Ovary (tissue), 9 donors: ENCODE results near the gene FAM120B. TPM values are rescaled to one million over a fixed set of nuclear protein-coding genes. Genes with fewer than 3 reads are reported as not detected.
"Not testable (repeated sequence)": the region's sequence is repeated elsewhere in the genome, so short reads cannot be mapped to it uniquely, and the experiment has no call there.

Source experiments
- DNase-seq, 5 donors: peaks; one replicate each; pipeline ENCODE4 v3.0.0-alpha.2; 2019 to 2020
- H3K27ac ChIP-seq, 2 donors: fragments of 200-600 bp; one replicate each; pipeline versions ENCODE4 v1.5.1 to v1.8.0; 2019 to 2022
- H3K27me3 ChIP-seq: fragments of 200-600 bp; one replicate; pipeline ENCODE4 v1.8.0; 2022
- H3K36me3 ChIP-seq: fragments of 200-600 bp; sonication (generic); one replicate; pipeline ENCODE4 v1.5.1; 2019
- H3K4me1 ChIP-seq: one replicate; pipeline ENCODE4 v1.8.1; 2013; ENCODE audit warnings: mild to moderate bottlenecking, moderate library complexity; ENCODE audit not compliant: insufficient read depth
- H3K4me3 ChIP-seq: fragments of 200-600 bp; sonication (generic); one replicate; pipeline ENCODE4 v1.5.1; 2017
- H3K9me3 ChIP-seq, 2 donors: fragments of 200-600 bp in 1 of 2; sonication (generic) in 1 of 2; one replicate each; pipeline versions ENCODE4 v1.5.1 to v1.8.1; 2013 to 2019; ENCODE audit warnings: mild to moderate bottlenecking in 1 of 2, moderate library complexity in 1 of 2
- EP300 ChIP-seq: sonication (generic); formaldehyde crosslinking; IDR thresholded peaks from one replicate; pipeline ENCODE4 v1.6.1; 2017; ENCODE audit warnings: antibody characterized with exemption
- POLR2A ChIP-seq: fragments of 450-650 bp; IDR thresholded peaks from one replicate; pipeline ENCODE4 v1.6.1; 2017; ENCODE audit warnings: antibody characterized with exemption, mild to moderate bottlenecking, moderate library complexity
- WGBS, 3 donors: extraction: QIAGEN DNeasy Blood & Tissue Kit in 1 of 3; methylation state at CpG; one replicate each; pipeline versions ENCODE4 v1.1.5 to v1.1.7; 2013 to 2017; 5-methylcytosine and 5-hydroxymethylcytosine counted together
- intact Hi-C, 4 donors: fragments of 100-400 bp; cut with DNase I; formaldehyde crosslinking; loops; one replicate each; pipeline versions ENCODE4 v1.11.0 to v1.15.1; 2022 to 2023
- polyA plus RNA-seq, 2 donors: library from polyadenylated mRNA; stranded (reverse); fragments of 200-250 nt in 1 of 2; fragments of 350-450 nt in 1 of 2; fragmentation: Illumina TruSeq in 1 of 2; extraction: RNeasy Lipid Tissue Mini Kit (QIAGEN cat#74804) in 1 of 2; gene quantifications; one replicate each; pipeline ENCODE4 v1.2.3, GENCODE V29; 2013 to 2014
- total RNA-seq, 7 donors: library from RNA; depleted of rRNA in 2 of 7; stranded (reverse); fragments of >200 nt in 2 of 7; fragmentation: NEBNext Ultra II Directional in 3 of 7; extraction: Animal tissue kit (Norgen Biotek cat#: 25700) in 3 of 7; gene quantifications; one replicate each; pipeline versions ENCODE4 v1.1.0 to v1.2.4, GENCODE V29; 2016 to 2023
- TF ChIP-seq, protein P1 (sequence below), 3 donors: fragments of 450-650 bp in 2 of 3; fragments of 200-600 bp in 1 of 3; IDR thresholded peaks; one replicate each; pipeline versions ENCODE4 v1.5.1 to v1.8.0; 2016 to 2022; ENCODE audit warnings: antibody characterized with exemption in 3 of 3, mild to moderate bottlenecking in 1 of 3
- donor health status: DM: no; HTN: no; CAD: no; lungs with moderate emphysema.
- donor health status: DM: no; HTN: no; CAD: no.
- donor health status: Bipolar disorder and iron deficiency.
- donor health status: DM: yes; HTN: yes; CAD: no.
- donor health status: DM: no; HTN: no; CAD: no.
- donor health status: DM: yes; HTN: yes; CAD: no.

Gene FAM120B
- total and polyA plus RNA-seq, 9 donors = 10.6 to 39.3 (median 28.4) TPM

DNA sequence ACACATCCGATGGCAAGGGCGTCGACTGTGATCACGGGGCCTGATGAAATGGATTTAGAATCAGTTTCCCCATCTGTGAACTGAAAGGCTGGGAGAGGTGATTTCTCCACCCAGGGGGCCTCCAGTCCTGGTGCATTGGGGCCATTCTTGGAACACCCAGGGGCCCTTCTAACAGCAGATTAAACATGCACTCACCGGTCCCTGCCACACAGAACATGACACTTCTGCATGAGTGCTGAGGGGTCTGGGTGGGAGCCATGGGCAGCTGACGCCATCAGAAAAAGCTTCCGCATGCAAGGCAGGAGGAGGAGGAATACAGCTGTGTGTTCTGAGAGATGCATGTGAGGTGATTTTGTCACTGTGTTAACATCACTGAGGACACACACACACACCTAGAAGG lies 42.5 kb upstream of the FAM120B start:
- Histone ChIP-seq H3K36me3 (no peaks in the 10 kb centered on the region), H3K27me3 (no peaks in the 10 kb centered on the region), H3K4me3 (no peak overlapping the region), H3K4me1 (no peaks in the 10 kb centered on the region), H3K27ac (no peak overlapping the region), H3K9me3 (no peaks in the 10 kb centered on the region)
- DNase-seq = no peak
- WGBS, 3 donors = 92 to 93% (median 93%) methylated on average over 7 of the region's 7 CpGs
- intact Hi-C loops = no loop called here
- TF ChIP-seq, protein P1, sequence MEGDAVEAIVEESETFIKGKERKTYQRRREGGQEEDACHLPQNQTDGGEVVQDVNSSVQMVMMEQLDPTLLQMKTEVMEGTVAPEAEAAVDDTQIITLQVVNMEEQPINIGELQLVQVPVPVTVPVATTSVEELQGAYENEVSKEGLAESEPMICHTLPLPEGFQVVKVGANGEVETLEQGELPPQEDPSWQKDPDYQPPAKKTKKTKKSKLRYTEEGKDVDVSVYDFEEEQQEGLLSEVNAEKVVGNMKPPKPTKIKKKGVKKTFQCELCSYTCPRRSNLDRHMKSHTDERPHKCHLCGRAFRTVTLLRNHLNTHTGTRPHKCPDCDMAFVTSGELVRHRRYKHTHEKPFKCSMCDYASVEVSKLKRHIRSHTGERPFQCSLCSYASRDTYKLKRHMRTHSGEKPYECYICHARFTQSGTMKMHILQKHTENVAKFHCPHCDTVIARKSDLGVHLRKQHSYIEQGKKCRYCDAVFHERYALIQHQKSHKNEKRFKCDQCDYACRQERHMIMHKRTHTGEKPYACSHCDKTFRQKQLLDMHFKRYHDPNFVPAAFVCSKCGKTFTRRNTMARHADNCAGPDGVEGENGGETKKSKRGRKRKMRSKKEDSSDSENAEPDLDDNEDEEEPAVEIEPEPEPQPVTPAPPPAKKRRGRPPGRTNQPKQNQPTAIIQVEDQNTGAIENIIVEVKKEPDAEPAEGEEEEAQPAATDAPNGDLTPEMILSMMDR (IDR thresholded peaks at IDR 0.05) = no peak
- TF ChIP-seq EP300 = no peak
- TF ChIP-seq POLR2A = no peak

- H3K4me1 ChIP-seq, H3K27me3 ChIP-seq, intact Hi-C loops, DNase-seq, H3K36me3 ChIP-seq, H3K9me3 ChIP-seq, H3K4me3 ChIP-seq, H3K27ac ChIP-seq: not testable (repeated sequence)
- WGBS, 3 donors = 89 to 92% (median 92%) methylated on average over 9 to 12 of the region's 12 CpGs
These were observed 41.9 kb upstream of the FAM120B start for GRCh38 chr6:170264644-170265043.

DNA sequence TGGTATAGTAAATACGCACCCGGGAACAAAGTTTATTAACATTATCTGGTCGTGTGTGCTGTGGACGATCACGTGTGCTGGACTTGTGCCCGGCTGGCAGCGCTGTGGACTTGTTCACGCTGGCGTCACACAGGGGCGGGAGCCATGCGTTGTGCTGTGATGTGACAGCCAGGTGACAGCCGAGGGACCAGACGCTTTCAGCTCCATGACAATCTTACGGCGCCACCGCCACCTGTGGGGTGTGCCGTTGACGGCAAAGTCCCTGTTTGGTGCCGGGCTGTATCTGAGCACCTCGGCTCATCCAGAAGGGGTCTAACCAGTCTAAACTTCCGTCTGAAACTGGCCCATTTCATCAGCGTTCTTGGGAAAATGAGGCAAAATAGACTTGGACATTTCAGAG lies 40.9 kb upstream of the FAM120B start:
- 82 to 88% (median 84%) methylated on average over 22 of the region's 22 CpGs for WGBS, 3 donors
- intact Hi-C loops = no loop called here
- H3K9me3 ChIP-seq = no peaks in the 10 kb centered on the region
- no peak overlapping the region for H3K4me3 ChIP-seq
- H3K4me1 ChIP-seq = no peaks in the 10 kb centered on the region
- TF ChIP-seq, protein P1 (IDR thresholded peaks at IDR 0.05) = no peak
- TF ChIP-seq POLR2A = no peak
- no peak for TF ChIP-seq EP300
- no peak for DNase-seq
- H3K36me3 ChIP-seq = no peaks in the 10 kb centered on the region
- no peaks in the 10 kb centered on the region for H3K27me3 ChIP-seq
- no peak overlapping the region for H3K27ac ChIP-seq

DNA sequence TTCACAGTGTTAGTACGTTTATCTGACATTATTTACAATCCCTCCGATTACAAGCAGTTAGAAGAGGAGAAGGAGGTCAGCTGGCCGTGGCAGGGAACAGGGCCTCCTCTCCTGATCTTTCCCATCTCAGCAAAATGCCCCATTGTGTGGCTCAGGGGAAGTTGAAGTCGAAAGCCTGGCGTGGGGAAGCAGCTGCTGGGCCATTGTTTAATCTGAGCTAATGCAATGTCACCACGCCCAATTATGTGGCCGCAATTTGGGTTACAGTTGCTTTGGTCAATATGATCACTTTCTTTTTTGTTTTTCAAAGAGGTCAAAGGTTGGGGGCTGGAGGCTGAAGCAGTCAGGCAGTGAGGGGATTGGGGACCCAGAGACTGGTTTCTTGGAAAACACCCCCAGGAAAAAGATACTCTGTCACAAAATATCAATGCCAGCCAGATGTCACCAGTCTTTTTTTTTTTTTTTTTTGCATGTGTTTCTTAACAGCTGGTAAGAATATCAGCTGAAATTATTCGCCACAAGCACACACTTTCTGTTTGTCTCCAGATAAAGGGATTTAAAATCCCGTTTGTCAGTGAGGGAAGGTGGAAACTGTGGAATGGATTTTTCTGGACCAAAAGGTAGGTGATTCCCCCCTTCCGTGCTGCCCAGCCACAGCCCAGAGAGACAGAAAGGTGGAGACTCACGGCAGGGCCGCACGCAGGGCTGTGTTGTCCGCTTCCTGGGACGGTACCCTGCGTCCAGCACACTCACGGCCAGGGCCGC lies 40.3 kb upstream of the FAM120B start:
- Histone ChIP-seq H3K4me1 (no peaks in the 10 kb centered on the region), H3K4me3 (no peak overlapping the region), H3K36me3 (no peaks in the 10 kb centered on the region), H3K27ac (no peak overlapping the region), H3K27me3 (no peaks in the 10 kb centered on the region), H3K9me3 (no peaks in the 10 kb centered on the region)
- intact Hi-C loops = no loop called here
- WGBS, 3 donors = 69 to 73% (median 72%) methylated on average over 15 to 18 of the region's 18 CpGs
- no peak for TF ChIP-seq EP300
- TF ChIP-seq, protein P1 (IDR thresholded peaks at IDR 0.05) = no peak
- no peak for TF ChIP-seq POLR2A
- no peak for DNase-seq

DNA sequence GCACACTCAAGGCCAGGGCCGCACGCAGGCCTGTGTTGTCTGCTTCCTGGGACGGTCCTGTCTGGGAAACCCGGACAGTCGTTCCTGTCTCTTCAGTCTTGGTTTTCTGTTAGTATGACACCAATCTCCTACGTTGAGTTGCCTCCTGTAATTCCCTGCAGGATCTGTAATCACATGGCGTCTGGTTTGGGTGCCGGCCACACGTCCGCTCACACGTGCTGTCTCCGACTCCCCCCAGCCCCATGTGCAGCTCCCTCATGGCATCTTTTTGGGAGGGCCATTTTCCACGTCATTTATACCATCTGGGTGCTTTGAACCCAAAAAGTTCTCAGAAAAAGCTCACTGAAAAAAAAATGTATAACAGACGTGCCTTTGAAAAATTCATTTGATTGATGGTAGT lies 38.9 kb upstream of the FAM120B start:
- Histone ChIP-seq H3K27me3 (no peaks in the 10 kb centered on the region), H3K36me3 (no peaks in the 10 kb centered on the region), H3K27ac (no peak overlapping the region), H3K4me1 (no peaks in the 10 kb centered on the region), H3K4me3 (no peak overlapping the region), H3K9me3 (no peaks in the 10 kb centered on the region)
- DNase-seq = no peak
- intact Hi-C loops = no loop called here
- 82 to 89% (median 84%) methylated on average over 14 of the region's 14 CpGs for WGBS, 3 donors
- no peak for TF ChIP-seq POLR2A
- TF ChIP-seq, protein P1 (IDR thresholded peaks at IDR 0.05) = no peak
